K562 (cell line): ENCODE results near the gene APOBEC3G. TPM values are rescaled to one million over a fixed set of nuclear protein-coding genes. Genes with fewer than 3 reads are reported as not detected.

Experiments
- RNF219 ChIP-seq: fragments of 250-450 bp; sonication (Bioruptor Pico); IDR thresholded peaks from 2 replicates; pipeline ENCODE4 v1.5.0; 2022; ENCODE audit warnings: mild to moderate bottlenecking
- ZBTB40 ChIP-seq, 2 experiments: fragments of 450-650 bp in 1 of 2; sonication (generic) in 1 of 2; formaldehyde crosslinking in 1 of 2; IDR thresholded peaks; 2 replicates each; pipeline versions ENCODE4 v1.7.1 to v1.9.0; 2016 to 2022; ENCODE audit warnings: inconsistent platforms in 1 of 2, mild to moderate bottlenecking in 1 of 2, missing genetic modification reagents in 1 of 2
- polyA plus RNA-seq, 8 experiments: library from polyadenylated mRNA; depleted of rRNA in 4 of 8; stranded (reverse) in 5 of 8; unstranded in 3 of 8; fragments of >200 nt; fragmentation: Nextera tagmentation in 2 of 8; fragmentation: Illumina TruSeq in 1 of 8; extraction: Ambion mirVana in 2 of 8; extraction: Trizol in 1 of 8; gene quantifications; 2 replicates each; pipeline versions ENCODE4 v1.2.1 to v1.2.3, GENCODE V29; 2011 to 2014; ENCODE audit warnings: inconsistent platforms in 1 of 8, missing spikeins in 1 of 8
- total RNA-seq, 7 experiments: library from RNA; depleted of rRNA in 6 of 7; stranded (reverse); fragments of >200 nt in 6 of 7; fragmentation: Illumina TruSeq in 2 of 7; extraction: Trizol in 2 of 7; gene quantifications; 2 replicates each; pipeline versions ENCODE4 v1.2.1 to v1.2.3, GENCODE V29; 2011 to 2021; ENCODE audit warnings: low replicate concordance in 1 of 7

Gene APOBEC3G
- total and polyA plus RNA-seq, 9 of the 15 experiments (the other 6 are each of a cell fraction or from before 2014, with no cell fraction given), result 5.2 to 20.8 (median 11.4) TPM

- TF ChIP-seq ZBTB40 (IDR thresholded peaks at IDR 0.05), result no peak
- no peak for TF ChIP-seq ZBTB40 (CRISPR knock-in tag; IDR thresholded peaks at IDR 0.05)
- TF ChIP-seq RNF219 (CRISPR knock-in tag), result no peak
These were observed 24.2 kb downstream of the APOBEC3G start (continued) for GRCh38 chr22:39101226-39101625.
